Fibroblast of pulmonary artery (primary cell): ENCODE measurements around the gene PRKCE.

Source experiments
- DNase-seq: peaks from one replicate; pipeline ENCODE4 v3.0.0-alpha.2; 2010; ENCODE audit warnings: low read depth
- H3K4me3 ChIP-seq: replicated peaks from 2 replicates; pipeline ENCODE4 v1.5.1; 2011; ENCODE audit warnings: low read depth, mild to moderate bottlenecking, control low read depth, low read length, moderate library complexity
- CTCF ChIP-seq: IDR thresholded peaks from 2 replicates; pipeline ENCODE4 v1.5.1; 2011; ENCODE audit warnings: mild to moderate bottlenecking, control low read depth, low read length, inconsistent platforms; ENCODE audit errors: missing control alignments

Gene PRKCE

DNA sequence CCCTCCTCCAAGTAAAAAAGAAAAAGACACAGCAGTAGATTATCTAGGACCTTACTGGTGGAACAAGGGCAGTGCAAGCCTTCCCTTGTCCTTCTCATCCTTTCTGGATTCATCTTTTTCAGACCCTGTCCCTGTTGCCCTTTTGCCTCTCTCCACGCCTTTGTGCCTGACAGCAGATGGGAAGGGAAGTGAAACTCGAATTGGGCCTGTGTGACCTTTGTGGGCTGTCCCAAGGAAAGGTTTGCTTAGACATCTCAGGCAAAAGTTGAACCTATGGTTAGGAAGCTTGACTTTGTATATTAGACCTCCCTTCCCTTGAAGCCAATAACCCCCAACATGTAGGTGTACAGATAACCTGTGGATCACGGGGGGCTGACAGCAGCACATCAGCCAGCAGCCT is 185.3 kb downstream of the PRKCE start:
- H3K4me3 ChIP-seq: no peak overlapping the region
- no peak for TF ChIP-seq CTCF
- DNase-seq: no peak

- TF ChIP-seq CTCF: no peak
- no peak for DNase-seq
- H3K4me3 ChIP-seq: no peak overlapping the region
Observed at GRCh38 chr2:45837812-45838341, 186.4 kb downstream of the PRKCE start.

DNA sequence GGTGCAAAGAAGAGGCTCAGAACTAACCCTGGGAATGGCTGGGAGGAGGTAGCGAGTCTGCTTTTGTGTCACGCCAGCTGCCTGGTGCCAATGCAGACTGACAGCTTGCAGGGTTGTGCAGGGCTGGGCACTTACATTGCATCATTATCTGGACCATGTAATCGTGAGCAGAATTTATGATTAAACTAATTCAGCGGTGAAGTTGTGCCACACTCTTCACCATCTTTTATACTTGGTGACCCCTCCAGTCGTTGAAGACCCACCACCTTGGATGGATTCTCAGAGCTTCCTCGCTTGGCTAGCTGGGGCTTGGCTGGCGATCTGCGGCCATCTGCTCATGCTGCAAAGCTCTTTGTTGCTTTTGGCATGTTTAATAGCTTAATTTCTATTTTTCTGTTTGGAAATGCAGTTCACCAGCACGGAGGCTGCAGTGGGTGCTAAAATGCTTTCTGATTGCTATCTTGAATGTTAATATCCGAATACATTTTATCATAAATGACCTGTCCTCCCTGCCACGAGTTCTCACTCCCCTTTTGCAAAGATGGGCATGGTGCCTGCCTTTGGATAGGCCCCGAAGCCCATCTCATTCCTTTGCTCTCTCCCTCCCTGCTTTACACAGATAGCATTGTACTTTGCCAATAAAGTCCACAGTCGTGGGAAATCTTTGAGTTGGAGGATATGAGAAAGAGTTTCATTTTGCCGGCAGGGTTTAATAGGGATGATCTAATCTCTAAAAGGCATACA is 188.2 kb downstream of the PRKCE start:
- no peak for TF ChIP-seq CTCF
- H3K4me3 ChIP-seq: no peak overlapping the region
- peak; percentile 48 for DNase-seq

GRCh38 chr2:45840481-45840880 is 189.0 kb downstream of the PRKCE start:
- no peak for DNase-seq
- no peak overlapping the region for H3K4me3 ChIP-seq

DNA sequence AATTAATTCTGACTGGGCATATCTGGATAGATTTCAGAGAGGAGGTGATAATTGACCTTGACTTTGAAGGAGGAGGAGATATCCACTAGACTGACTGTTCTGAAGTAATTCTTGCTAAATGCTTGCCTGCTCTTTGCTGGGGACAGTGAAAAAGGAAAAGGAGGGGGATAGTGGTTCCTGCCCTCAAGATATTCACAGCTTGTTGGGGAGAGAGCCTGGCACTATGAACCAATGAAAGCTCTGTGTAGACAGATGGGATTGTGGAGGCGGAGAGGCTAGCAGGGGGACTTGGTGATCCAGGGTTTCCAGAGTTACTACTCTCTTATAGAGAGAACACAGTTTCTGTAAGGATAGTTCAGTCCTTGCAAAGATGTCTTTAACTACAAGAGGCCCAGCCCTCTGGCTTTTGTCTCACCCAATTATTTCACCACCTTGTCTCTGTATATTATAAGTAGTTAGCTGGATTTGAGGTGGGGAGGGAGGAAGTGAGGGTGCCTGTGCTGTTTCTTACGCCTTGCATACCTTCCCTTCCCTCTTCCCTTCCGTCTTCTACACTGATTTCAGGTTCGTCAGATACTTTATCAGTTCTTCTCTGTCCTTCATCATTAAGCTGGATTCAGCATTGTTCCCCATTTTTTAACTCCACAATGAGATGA is 190.4 kb downstream of the PRKCE start:
- no peak for DNase-seq
- no peak overlapping the region for H3K4me3 ChIP-seq
- no peak for TF ChIP-seq CTCF

More at GRCh38 chr2:45840481-45840880, 189.0 kb downstream of the PRKCE start:
- TF ChIP-seq CTCF: no peak

DNA sequence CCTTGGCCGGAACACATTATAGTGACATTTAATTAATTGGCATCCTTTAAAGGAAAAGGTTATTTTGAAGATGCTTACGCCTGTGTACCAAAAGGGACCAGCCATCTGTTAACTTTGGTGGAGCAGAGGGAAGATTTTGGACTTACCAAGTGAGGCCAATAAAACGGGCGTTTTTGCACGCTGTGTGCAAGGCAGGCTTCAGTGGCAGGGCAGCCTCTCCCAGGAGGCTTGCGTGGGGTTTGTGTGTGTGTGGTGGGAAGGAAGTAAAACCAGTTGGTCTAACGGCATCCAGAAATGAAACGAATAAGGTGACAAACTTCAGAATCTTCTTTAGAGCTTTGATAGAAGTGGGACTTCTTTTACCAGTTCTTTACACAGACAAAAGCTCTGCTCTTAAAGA is 191.7 kb downstream of the PRKCE start:
- no peak for TF ChIP-seq CTCF

More for the DNA sequence above, 191.7 kb downstream of the PRKCE start:
- H3K4me3 ChIP-seq: no peak overlapping the region
- DNase-seq: no peak
